Tibial nerve (tissue), 4 donors: ENCODE results near the gene PLEKHG1. TPM values are rescaled to one million over a fixed set of nuclear protein-coding genes. Genes with fewer than 3 reads are reported as not detected.

Experiments used
- DNase-seq, 2 donors: peaks; one replicate each; pipeline ENCODE4 v3.0.0-alpha.2; 2019; ENCODE audit warnings: low spot score in 2 of 2
- H3K27ac ChIP-seq, 4 donors: fragments of 200-600 bp; sonication (generic) in 3 of 4; one replicate each; pipeline ENCODE4 v1.5.1; 2017 to 2019; ENCODE audit warnings: mild to moderate bottlenecking in 1 of 4
- H3K27me3 ChIP-seq, 2 donors: fragments of 200-600 bp; sonication (generic) in 1 of 2; one replicate each; pipeline versions ENCODE4 v1.5.1 to v1.6.0; 2017 to 2019
- H3K36me3 ChIP-seq, 3 donors: fragments of 200-600 bp; sonication (generic); one replicate each; pipeline ENCODE4 v1.5.1; 2018 to 2019
- H3K4me1 ChIP-seq, 4 donors: fragments of 200-600 bp; sonication (generic) in 3 of 4; one replicate each; pipeline ENCODE4 v1.5.1; 2017 to 2019
- H3K4me3 ChIP-seq, 4 donors: fragments of 200-600 bp; sonication (generic) in 3 of 4; one replicate each; pipeline ENCODE4 v1.5.1; 2017 to 2019; ENCODE audit warnings: mild to moderate bottlenecking in 1 of 4, moderate library complexity in 1 of 4
- H3K9me3 ChIP-seq, 4 donors: fragments of 200-600 bp; sonication (generic) in 3 of 4; one replicate each; pipeline ENCODE4 v1.5.1; 2017 to 2019
- EP300 ChIP-seq, 2 donors: sonication (generic); formaldehyde crosslinking; IDR thresholded peaks; one replicate each; pipeline ENCODE4 v1.6.1; 2017; ENCODE audit warnings: antibody characterized with exemption in 2 of 2, mild to moderate bottlenecking in 1 of 2
- POLR2A ChIP-seq, 2 donors: fragments of 450-650 bp; IDR thresholded peaks; one replicate each; pipeline ENCODE4 v1.6.1; 2017; ENCODE audit warnings: antibody characterized with exemption in 2 of 2, mild to moderate bottlenecking in 2 of 2, moderate library complexity in 2 of 2
- WGBS, 2 donors: methylation state at CpG; one replicate each; pipeline ENCODE4 v1.1.5; 2018; 5-methylcytosine and 5-hydroxymethylcytosine counted together
- total RNA-seq, 4 donors: library from RNA; depleted of rRNA; stranded (reverse); fragments of >200 nt; gene quantifications; one replicate each; pipeline ENCODE4 v1.1.0, GENCODE V29; 2016
- TF ChIP-seq, protein P1 (sequence below), 5 experiments: fragments of 200-600 bp in 3 of 5; fragments of 450-650 bp in 2 of 5; sonication (generic) in 3 of 5; IDR thresholded peaks; one replicate each; pipeline ENCODE4 v1.5.1; 2016 to 2019; ENCODE audit warnings: antibody characterized with exemption in 5 of 5, mild to moderate bottlenecking in 3 of 5, moderate library complexity in 2 of 5

PLEKHG1 gene
- total RNA-seq, 4 donors from 2014 or later: 25.6 to 50.1 (median 39.7) TPM

DNA sequence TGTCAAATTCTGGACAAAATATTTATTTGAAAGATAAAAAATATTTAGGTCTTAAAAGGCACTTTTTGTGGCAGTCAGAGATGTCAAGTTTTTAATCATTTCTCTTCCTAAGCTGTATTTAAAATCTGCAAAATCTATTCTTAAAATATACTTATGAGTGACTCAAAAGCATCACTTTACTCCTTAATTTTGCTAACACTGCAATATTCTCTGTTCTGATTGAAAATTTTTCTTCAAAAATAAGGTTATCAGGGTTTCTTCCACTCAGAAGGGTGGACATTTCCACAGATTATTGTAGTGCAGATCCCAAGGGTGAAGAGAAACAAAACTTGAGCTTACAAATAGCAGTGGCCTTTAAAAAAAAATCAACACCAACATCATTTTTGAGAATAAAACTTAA, 27.5 kb downstream of the PLEKHG1 start:
- Histone ChIP-seq H3K9me3 (no peaks in the 10 kb centered on the region), H3K4me3 (no peak overlapping the region), H3K4me1 (peaks cover 0 to 41% (median 21%) of the 10 kb centered on the region in 4 donors), H3K27ac (peak overlapping the region in 2 of 4 donors; percentile 41 to 53), H3K27me3 (no peaks in the 10 kb centered on the region), H3K36me3 (no peaks in the 10 kb centered on the region)
- TF ChIP-seq, protein P1, sequence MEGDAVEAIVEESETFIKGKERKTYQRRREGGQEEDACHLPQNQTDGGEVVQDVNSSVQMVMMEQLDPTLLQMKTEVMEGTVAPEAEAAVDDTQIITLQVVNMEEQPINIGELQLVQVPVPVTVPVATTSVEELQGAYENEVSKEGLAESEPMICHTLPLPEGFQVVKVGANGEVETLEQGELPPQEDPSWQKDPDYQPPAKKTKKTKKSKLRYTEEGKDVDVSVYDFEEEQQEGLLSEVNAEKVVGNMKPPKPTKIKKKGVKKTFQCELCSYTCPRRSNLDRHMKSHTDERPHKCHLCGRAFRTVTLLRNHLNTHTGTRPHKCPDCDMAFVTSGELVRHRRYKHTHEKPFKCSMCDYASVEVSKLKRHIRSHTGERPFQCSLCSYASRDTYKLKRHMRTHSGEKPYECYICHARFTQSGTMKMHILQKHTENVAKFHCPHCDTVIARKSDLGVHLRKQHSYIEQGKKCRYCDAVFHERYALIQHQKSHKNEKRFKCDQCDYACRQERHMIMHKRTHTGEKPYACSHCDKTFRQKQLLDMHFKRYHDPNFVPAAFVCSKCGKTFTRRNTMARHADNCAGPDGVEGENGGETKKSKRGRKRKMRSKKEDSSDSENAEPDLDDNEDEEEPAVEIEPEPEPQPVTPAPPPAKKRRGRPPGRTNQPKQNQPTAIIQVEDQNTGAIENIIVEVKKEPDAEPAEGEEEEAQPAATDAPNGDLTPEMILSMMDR (IDR thresholded peaks at IDR 0.05): no peak
- TF ChIP-seq EP300 (IDR thresholded peaks at IDR 0.05) (no peak), POLR2A (IDR thresholded peaks at IDR 0.05) (no peak)
- no peak for DNase-seq

DNA sequence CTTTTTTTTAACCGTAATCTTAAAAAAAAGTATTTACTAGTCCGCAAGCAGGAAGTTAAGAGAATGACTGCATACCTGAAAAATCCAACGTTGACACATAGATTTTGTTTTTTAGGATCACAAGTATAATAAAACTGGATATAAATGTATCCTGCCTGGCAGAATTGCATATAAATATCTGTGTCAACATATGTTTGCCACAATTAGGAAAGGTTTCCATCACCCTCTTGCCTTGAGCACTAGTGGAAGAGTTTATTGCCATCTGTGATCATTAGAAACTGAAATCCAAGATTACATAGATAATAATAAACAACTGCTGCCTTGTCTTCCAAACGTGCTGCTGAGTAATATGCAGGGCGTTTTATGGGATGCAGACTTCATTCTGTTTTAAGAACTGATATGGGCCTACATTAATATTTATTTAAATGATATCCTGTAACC, 27.9 kb downstream of the PLEKHG1 start:
- Histone ChIP-seq H3K9me3 (no peaks in the 10 kb centered on the region), H3K27ac (peak overlapping the region in 2 of 4 donors; percentile 41 to 53), H3K36me3 (no peaks in the 10 kb centered on the region), H3K27me3 (no peaks in the 10 kb centered on the region), H3K4me3 (no peak overlapping the region), H3K4me1 (peaks cover 0 to 45% (median 24%) of the 10 kb centered on the region in 4 donors)
- WGBS, 2 donors: 49 to 54% methylated on average over 5 of the region's 5 CpGs
- TF ChIP-seq, protein P1 (IDR thresholded peaks at IDR 0.05): no peak
- TF ChIP-seq POLR2A (IDR thresholded peaks at IDR 0.05) (no peak), EP300 (IDR thresholded peaks at IDR 0.05) (no peak)
- no peak for DNase-seq

DNA sequence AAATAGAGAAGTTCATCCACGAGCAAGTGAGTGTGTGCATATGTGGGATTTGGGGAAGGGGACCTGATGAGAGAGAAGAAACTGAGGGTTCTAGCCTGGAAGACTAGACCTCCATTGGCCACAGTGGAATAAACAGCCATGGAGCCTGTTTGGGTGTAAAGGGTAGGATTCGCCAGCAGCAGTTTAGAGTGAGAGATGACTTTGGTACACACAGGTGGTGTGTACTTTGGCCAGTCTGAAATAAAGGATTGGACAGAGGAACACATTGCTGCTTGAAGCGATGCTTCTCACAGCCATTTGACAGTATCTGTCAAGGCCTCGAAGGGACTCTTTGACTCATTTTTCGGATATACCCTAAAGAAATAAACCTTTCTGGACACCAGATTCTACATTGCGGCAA, 29.2 kb downstream of the PLEKHG1 start:
- TF ChIP-seq, protein P1 (IDR thresholded peaks at IDR 0.05): no peak
- TF ChIP-seq EP300 (IDR thresholded peaks at IDR 0.05) (no peak), POLR2A (IDR thresholded peaks at IDR 0.05) (no peak)
- Histone ChIP-seq H3K27ac (no peak overlapping the region), H3K27me3 (no peaks in the 10 kb centered on the region), H3K36me3 (no peaks in the 10 kb centered on the region), H3K4me1 (peaks cover 0 to 48% (median 32%) of the 10 kb centered on the region in 4 donors), H3K9me3 (no peaks in the 10 kb centered on the region), H3K4me3 (no peak overlapping the region)
- DNase-seq: no peak
- WGBS, 2 donors: 81 to 97% methylated on average over 6 of the region's 6 CpGs

DNA sequence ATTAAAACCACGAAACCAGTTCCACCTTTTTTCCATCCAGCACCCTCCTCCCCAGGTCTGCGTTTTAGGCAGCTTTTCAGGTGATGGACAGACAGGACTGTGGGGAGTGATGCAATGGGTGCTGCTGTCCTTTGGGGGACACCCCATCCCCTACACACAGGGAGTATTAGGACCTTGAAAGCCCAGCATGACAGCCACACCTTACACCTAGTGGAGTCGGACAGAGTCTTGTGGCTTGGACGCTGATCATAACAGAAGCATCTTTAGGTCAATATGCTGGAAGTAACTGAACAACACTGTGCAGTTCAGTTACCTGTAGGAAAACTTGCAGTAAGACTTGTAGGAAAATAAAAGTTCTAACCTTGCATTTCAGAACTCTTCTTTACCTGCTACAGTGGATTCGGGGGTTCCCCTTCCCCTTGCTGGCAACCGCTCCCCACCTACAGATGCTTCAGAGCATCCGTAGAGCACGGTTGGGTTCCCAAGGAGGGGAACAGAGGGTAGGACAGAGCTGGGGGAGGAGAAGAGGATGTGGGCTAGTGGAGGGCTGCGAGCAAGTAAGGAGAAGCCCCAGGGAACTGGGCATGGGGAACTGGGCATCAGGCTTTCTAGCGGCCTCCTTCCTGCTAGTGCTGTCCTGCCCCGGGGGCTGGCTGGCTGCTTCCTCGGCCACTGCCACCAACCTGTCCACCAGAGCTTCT, 31.7 kb downstream of the PLEKHG1 start:
- 75 to 85% methylated on average over 12 of the region's 12 CpGs for WGBS, 2 donors
- peak overlapping the region in 3 of 4 donors; percentile 70 to 76 (median 74) for H3K27ac ChIP-seq
- TF ChIP-seq, protein P1 (IDR thresholded peaks at IDR 0.05): no peak
- TF ChIP-seq EP300 (IDR thresholded peaks at IDR 0.05) (no peak), POLR2A (IDR thresholded peaks at IDR 0.05) (no peak)
- no peaks in the 10 kb centered on the region for H3K9me3 ChIP-seq
- H3K4me1 ChIP-seq: peaks cover 0 to 57% (median 42%) of the 10 kb centered on the region in 4 donors
- H3K4me3 ChIP-seq: no peak overlapping the region
- no peaks in the 10 kb centered on the region for H3K36me3 ChIP-seq
- no peak for DNase-seq
- no peaks in the 10 kb centered on the region for H3K27me3 ChIP-seq

DNA sequence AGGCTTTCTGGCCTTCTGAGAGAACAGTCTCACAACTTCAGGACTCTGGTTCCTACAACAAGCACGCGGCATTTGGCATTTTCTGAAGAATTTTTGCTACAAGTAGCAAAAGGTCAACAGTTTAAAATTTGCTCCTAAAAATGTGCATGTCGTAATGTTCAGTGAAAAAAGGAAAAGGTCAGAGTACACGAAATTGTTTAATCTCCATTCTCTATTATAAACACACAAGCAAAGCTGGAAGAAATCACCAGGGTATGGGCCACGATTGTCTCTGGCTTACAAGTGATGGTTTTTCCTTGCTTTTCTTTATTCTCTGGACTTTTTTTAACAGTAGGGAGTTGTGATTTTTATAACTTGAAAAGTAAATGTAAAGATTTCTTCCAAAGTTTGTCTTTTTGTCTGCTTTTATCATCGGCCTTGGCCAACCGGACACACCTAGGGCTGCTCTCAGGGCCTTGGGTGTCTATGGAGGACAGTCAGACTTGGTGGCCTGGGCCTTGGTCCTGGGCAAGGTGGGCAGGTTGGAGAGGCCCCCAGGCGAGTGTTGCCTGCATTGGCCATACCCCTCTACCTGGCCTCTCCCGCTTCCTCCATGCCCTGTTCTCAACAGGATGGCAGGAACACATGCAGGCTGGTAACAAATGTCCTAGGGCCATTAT, 32.4 kb downstream of the PLEKHG1 start:
- H3K9me3 ChIP-seq: no peaks in the 10 kb centered on the region
- H3K36me3 ChIP-seq: no peaks in the 10 kb centered on the region
- H3K4me3 ChIP-seq: no peak overlapping the region
- TF ChIP-seq EP300 (IDR thresholded peaks at IDR 0.05) (peak in 1 of 2 donors; percentile 19), POLR2A (IDR thresholded peaks at IDR 0.05) (no peak)
- TF ChIP-seq, protein P1 (IDR thresholded peaks at IDR 0.05): no peak
- no peaks in the 10 kb centered on the region for H3K27me3 ChIP-seq
- peaks cover 0 to 52% (median 39%) of the 10 kb centered on the region in 4 donors for H3K4me1 ChIP-seq
- 56 to 62% methylated on average over 9 of the region's 9 CpGs for WGBS, 2 donors
- DNase-seq: no peak
- H3K27ac ChIP-seq: peak overlapping the region in 3 of 4 donors; percentile 70 to 76 (median 74)
